MM.1S (cell line): Measurements from ENCODE around the gene FAM83G.
"Not testable (repeated sequence)": the region's sequence is repeated elsewhere in the genome, so short reads cannot be mapped to it uniquely, and the experiment has no call there.

ENCODE experiments used
- DNase-seq: peaks from one replicate; pipeline ENCODE4 v3.0.0-alpha.2; 2015
- H2AFZ ChIP-seq: fragments of 300-600 bp; sonication (generic); 2 replicates; pipeline ENCODE4 v1.6.0; 2016; ENCODE audit warnings: antibody characterized with exemption, low read length
- H3F3A ChIP-seq: fragments of 300-600 bp; sonication (generic); 2 replicates; pipeline ENCODE4 v1.6.1; 2016; ENCODE audit warnings: mild to moderate bottlenecking, antibody characterized with exemption, low read length, moderate library complexity, mixed read lengths; ENCODE audit not compliant: insufficient read depth
- H3K27ac ChIP-seq: fragments of 300-600 bp; sonication (generic); 2 replicates; pipeline ENCODE4 v1.5.1; 2016; ENCODE audit warnings: mild to moderate bottlenecking, low read length
- H3K27me3 ChIP-seq: fragments of 300-600 bp; sonication (generic); replicated peaks from 2 replicates; pipeline ENCODE4 v1.6.0; 2016; ENCODE audit warnings: low read length; ENCODE audit not compliant: insufficient read depth
- H3K36me3 ChIP-seq: fragments of 300-600 bp; sonication (generic); replicated peaks from 2 replicates; pipeline ENCODE4 v1.6.1; 2016; ENCODE audit warnings: mild to moderate bottlenecking, low read length, mixed read lengths; ENCODE audit not compliant: insufficient read depth
- H3K4me1 ChIP-seq: fragments of 300-600 bp; sonication (generic); 2 replicates; pipeline ENCODE4 v1.6.1; 2016; ENCODE audit warnings: low read length, mixed read lengths
- H3K4me2 ChIP-seq: fragments of 300-600 bp; sonication (generic); 2 replicates; pipeline ENCODE4 v1.6.0; 2016; ENCODE audit warnings: low read depth, low read length
- H3K4me3 ChIP-seq: fragments of 300-600 bp; sonication (generic); 2 replicates; pipeline ENCODE4 v1.5.1; 2016; ENCODE audit warnings: low read length, mixed read lengths
- H3K79me2 ChIP-seq: fragments of 300-600 bp; sonication (generic); 2 replicates; pipeline ENCODE4 v1.6.1; 2016; ENCODE audit warnings: mixed run types, low read length, mixed read lengths
- H3K9ac ChIP-seq: fragments of 300-600 bp; sonication (generic); 2 replicates; pipeline ENCODE4 v1.6.1; 2016; ENCODE audit warnings: low read length, mixed read lengths
- H3K9me2 ChIP-seq: fragments of 300-600 bp; sonication (generic); replicated peaks from 2 replicates; pipeline ENCODE4 v1.6.1; 2016; ENCODE audit warnings: mild to moderate bottlenecking, low read length, mixed read lengths; ENCODE audit not compliant: insufficient read depth
- H3K9me3 ChIP-seq: fragments of 300-600 bp; sonication (generic); replicated peaks from 2 replicates; pipeline ENCODE4 v1.6.1; 2016; ENCODE audit warnings: mild to moderate bottlenecking, low read length, mixed read lengths; ENCODE audit not compliant: insufficient read depth
- H4K20me1 ChIP-seq: fragments of 300-600 bp; sonication (generic); 2 replicates; pipeline ENCODE4 v1.6.1; 2016; ENCODE audit warnings: mild to moderate bottlenecking, low read length, moderate library complexity, mixed read lengths; ENCODE audit not compliant: insufficient read depth
- EZH2 ChIP-seq: fragments of 300-600 bp; sonication (generic); optimal IDR thresholded peaks from 2 replicates; pipeline ENCODE3; 2017; ENCODE audit warnings: low read depth, mild to moderate bottlenecking, antibody characterized with exemption, low read length, mixed read lengths
- EZH2phosphoT487 ChIP-seq: fragments of 300-600 bp; sonication (generic); IDR thresholded peaks from 2 replicates; pipeline ENCODE4 v1.6.1; 2018; ENCODE audit warnings: antibody characterized with exemption, low read length
- TF ChIP-seq, protein P1 (sequence below): fragments of 300-600 bp; sonication (generic); IDR thresholded peaks from 2 replicates; pipeline ENCODE4 v1.5.1; 2016; ENCODE audit warnings: antibody characterized with exemption, low read length, mixed read lengths

FAM83G gene

DNA sequence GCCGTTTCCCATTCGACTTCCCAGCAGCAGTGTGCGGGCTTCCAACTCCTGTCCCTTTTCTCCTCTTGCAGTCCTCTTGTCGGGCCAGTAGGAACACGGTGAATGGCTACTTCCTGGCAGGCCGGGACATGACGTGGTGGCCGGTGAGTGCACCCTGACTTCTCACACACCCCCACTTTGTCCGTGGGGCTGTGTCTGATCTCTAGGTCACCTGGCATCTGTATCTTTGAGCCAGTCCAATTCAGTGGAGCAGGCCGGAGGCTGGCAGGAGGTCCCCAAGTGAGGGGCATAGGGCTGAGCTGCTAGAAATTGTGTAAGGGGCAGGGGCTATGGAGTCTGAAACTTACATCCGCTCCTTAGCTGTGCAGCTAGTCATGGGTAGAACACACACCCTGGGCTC is 46.0 kb downstream of the FAM83G start:
- H3K9me3 ChIP-seq, result no peaks in the 10 kb centered on the region
- no peaks in the 10 kb centered on the region for H4K20me1 ChIP-seq
- H3K9ac ChIP-seq, result no peak overlapping the region
- H3K9me2 ChIP-seq, result no peaks in the 10 kb centered on the region
- no peak for DNase-seq
- no peak overlapping the region for H3K4me2 ChIP-seq
- no peaks in the 10 kb centered on the region for H3F3A ChIP-seq
- TF ChIP-seq EZH2 (no peak), EZH2phosphoT487 (no peak)
- TF ChIP-seq, protein P1, sequence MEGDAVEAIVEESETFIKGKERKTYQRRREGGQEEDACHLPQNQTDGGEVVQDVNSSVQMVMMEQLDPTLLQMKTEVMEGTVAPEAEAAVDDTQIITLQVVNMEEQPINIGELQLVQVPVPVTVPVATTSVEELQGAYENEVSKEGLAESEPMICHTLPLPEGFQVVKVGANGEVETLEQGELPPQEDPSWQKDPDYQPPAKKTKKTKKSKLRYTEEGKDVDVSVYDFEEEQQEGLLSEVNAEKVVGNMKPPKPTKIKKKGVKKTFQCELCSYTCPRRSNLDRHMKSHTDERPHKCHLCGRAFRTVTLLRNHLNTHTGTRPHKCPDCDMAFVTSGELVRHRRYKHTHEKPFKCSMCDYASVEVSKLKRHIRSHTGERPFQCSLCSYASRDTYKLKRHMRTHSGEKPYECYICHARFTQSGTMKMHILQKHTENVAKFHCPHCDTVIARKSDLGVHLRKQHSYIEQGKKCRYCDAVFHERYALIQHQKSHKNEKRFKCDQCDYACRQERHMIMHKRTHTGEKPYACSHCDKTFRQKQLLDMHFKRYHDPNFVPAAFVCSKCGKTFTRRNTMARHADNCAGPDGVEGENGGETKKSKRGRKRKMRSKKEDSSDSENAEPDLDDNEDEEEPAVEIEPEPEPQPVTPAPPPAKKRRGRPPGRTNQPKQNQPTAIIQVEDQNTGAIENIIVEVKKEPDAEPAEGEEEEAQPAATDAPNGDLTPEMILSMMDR, result no peak
- H3K27me3 ChIP-seq, result no peaks in the 10 kb centered on the region
- H3K27ac ChIP-seq, result no peak overlapping the region
- no peaks in the 10 kb centered on the region for H3K79me2 ChIP-seq
- no peaks in the 10 kb centered on the region for H3K36me3 ChIP-seq
- no peak overlapping the region for H3K4me3 ChIP-seq
- H2AFZ ChIP-seq, result no peak overlapping the region
- H3K4me1 ChIP-seq, result peaks cover 4% of the 10 kb centered on the region; the same call in 1 of the 2 replicates

GRCh38 chr17:18957831-18958230 is 46.7 kb downstream of the FAM83G start:
- no peak for DNase-seq
- no peaks in the 10 kb centered on the region for H3K36me3 ChIP-seq
- H3K9ac ChIP-seq, result no peak overlapping the region
- H3K4me2 ChIP-seq, result no peak overlapping the region
- no peaks in the 10 kb centered on the region for H3K79me2 ChIP-seq
- no peak overlapping the region for H3K27ac ChIP-seq
- TF ChIP-seq EZH2, result no peak
- no peak overlapping the region for H2AFZ ChIP-seq
- H4K20me1 ChIP-seq, result no peaks in the 10 kb centered on the region
- H3K9me2 ChIP-seq, result no peaks in the 10 kb centered on the region
- no peaks in the 10 kb centered on the region for H3K27me3 ChIP-seq
- no peaks in the 10 kb centered on the region for H3K9me3 ChIP-seq
- H3F3A ChIP-seq, result no peaks in the 10 kb centered on the region
- peaks cover 4% of the 10 kb centered on the region; the same call in 1 of the 2 replicates for H3K4me1 ChIP-seq
- H3K4me3 ChIP-seq, result no peak overlapping the region

- Histone ChIP-seq H3F3A (no peaks in the 10 kb centered on the region), H3K4me1 (peaks cover 4% of the 10 kb centered on the region; the same call in 1 of the 2 replicates), H4K20me1 (no peaks in the 10 kb centered on the region), H3K4me3 (no peak overlapping the region), H3K9ac (no peak overlapping the region), H2AFZ (no peak overlapping the region), H3K27me3 (no peaks in the 10 kb centered on the region; the same call in 1 of the 2 replicates), H3K9me3 (no peaks in the 10 kb centered on the region), H3K79me2 (no peaks in the 10 kb centered on the region), H3K36me3 (no peaks in the 10 kb centered on the region), H3K27ac (no peak overlapping the region), H3K9me2 (no peaks in the 10 kb centered on the region), H3K4me2 (no peak overlapping the region)
- TF ChIP-seq, protein P1, result no peak
- TF ChIP-seq EZH2 (no peak), EZH2phosphoT487 (no peak)
- DNase-seq, result no peak
Observed at GRCh38 chr17:18956581-18956980, 48.0 kb downstream of the FAM83G start.

DNA sequence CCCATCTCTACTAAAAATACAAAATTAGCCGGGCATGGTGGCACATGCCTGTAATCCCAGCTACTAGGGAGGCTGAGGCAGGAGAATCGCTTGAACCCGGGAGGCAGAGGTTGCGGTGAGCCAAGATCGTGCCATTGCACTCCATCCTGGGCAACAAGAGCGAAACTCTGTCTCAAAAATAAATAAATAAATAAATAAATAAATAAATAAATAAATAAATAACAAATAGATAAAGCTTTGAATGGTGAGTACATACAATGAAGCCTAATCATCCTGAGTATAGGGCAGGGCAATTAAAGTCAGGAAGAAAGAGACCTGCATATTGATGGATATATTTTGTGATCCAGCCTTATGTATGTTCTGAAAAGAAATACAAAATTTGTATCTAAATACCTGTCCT is 48.5 kb downstream of the FAM83G start:
- H3K79me2 ChIP-seq, H3K9me3 ChIP-seq, DNase-seq, H3K27ac ChIP-seq, H3K27me3 ChIP-seq, H3K9ac ChIP-seq, H4K20me1 ChIP-seq, H3K4me1 ChIP-seq, H2AFZ ChIP-seq, H3K9me2 ChIP-seq, H3K4me2 ChIP-seq, H3K36me3 ChIP-seq, H3K4me3 ChIP-seq, H3F3A ChIP-seq: not testable (repeated sequence)
